ENCODE results near the gene TAF7L. TPM values are rescaled to one million over a fixed set of nuclear protein-coding genes. Genes with fewer than 3 reads are reported as not detected.

The TAF7L gene
- total RNA-seq, 2 donors from 2014 or later = 54.6 TPM; not detected in 1

GRCh38 chrX:101287402-101287801, 3.7 kb downstream of the TAF7L start:
- Histone ChIP-seq H3K36me3 (no peaks in the 10 kb centered on the region), H3K4me3 (no peak overlapping the region), H3K27ac (no peak overlapping the region), H3K27me3 (replicated peaks; ENCODE audit: insufficient read depth) (no peaks in the 10 kb centered on the region), H3K9me3 (no peaks in the 10 kb centered on the region), H3K4me1 (replicated peaks) (no peaks in the 10 kb centered on the region)
- no peak for DNase-seq (ENCODE audit: low spot score)
- no peak for TF ChIP-seq POLR2A (IDR thresholded peaks at IDR 0.05)
- peak in 3 of 4 experiments; percentile 17 to 45 (median 40) for TF ChIP-seq CTCF (IDR thresholded peaks at IDR 0.05)
- intact Hi-C loops (cut with DNase I) = no loop called here
- 12% methylated on average over 2 of the region's 2 CpGs for WGBS

- no peaks in the 10 kb centered on the region for H3K36me3 ChIP-seq
- no peak for DNase-seq (ENCODE audit: low spot score)
- no peaks in the 10 kb centered on the region for H3K9me3 ChIP-seq
- intact Hi-C loops (cut with DNase I) = no loop called here
- TF ChIP-seq POLR2A (IDR thresholded peaks at IDR 0.05) = no peak
- TF ChIP-seq POLR2AphosphoS5 (IDR thresholded peaks at IDR 0.05) = no peak
- TF ChIP-seq CTCF (IDR thresholded peaks at IDR 0.05) = no peak
- no peak overlapping the region for H3K27ac ChIP-seq
- 98% methylated on average over 2 of the region's 2 CpGs for WGBS
- H3K4me1 ChIP-seq (replicated peaks) = no peaks in the 10 kb centered on the region
- H3K4me3 ChIP-seq = no peak overlapping the region
- H3K27me3 ChIP-seq (replicated peaks; ENCODE audit: insufficient read depth) = no peaks in the 10 kb centered on the region
These were observed 14.9 kb downstream of the TAF7L start for GRCh38 chrX:101276238-101276637.

GRCh38 chrX:101274198-101274597, 16.9 kb downstream of the TAF7L start:
- intact Hi-C loops (cut with DNase I) = no loop called here
- Histone ChIP-seq H3K27ac (no peak overlapping the region), H3K27me3 (replicated peaks; ENCODE audit: insufficient read depth) (no peaks in the 10 kb centered on the region), H3K36me3 (no peaks in the 10 kb centered on the region), H3K4me3 (no peak overlapping the region), H3K9me3 (no peaks in the 10 kb centered on the region), H3K4me1 (replicated peaks) (no peaks in the 10 kb centered on the region)
- 83% methylated on average over 3 of the region's 6 CpGs for WGBS
- no peak for DNase-seq (ENCODE audit: low spot score)
- TF ChIP-seq POLR2A (IDR thresholded peaks at IDR 0.05) = no peak
- TF ChIP-seq CTCF (IDR thresholded peaks at IDR 0.05) = no peak
- TF ChIP-seq POLR2AphosphoS5 (IDR thresholded peaks at IDR 0.05) = no peak

- Histone ChIP-seq H3K27me3 (replicated peaks; ENCODE audit: insufficient read depth) (no peaks in the 10 kb centered on the region), H3K4me3 (no peak overlapping the region), H3K4me1 (replicated peaks) (no peaks in the 10 kb centered on the region), H3K9me3 (no peaks in the 10 kb centered on the region), H3K27ac (no peak overlapping the region), H3K36me3 (no peaks in the 10 kb centered on the region)
- 63% methylated on average over 4 of the region's 5 CpGs for WGBS
- intact Hi-C loops (cut with DNase I) = no loop called here
- TF ChIP-seq CTCF (IDR thresholded peaks at IDR 0.05) (no peak), POLR2AphosphoS5 (IDR thresholded peaks at IDR 0.05) (no peak), POLR2A (IDR thresholded peaks at IDR 0.05) (no peak)
- DNase-seq (ENCODE audit: low spot score) = no peak
These were observed 25.2 kb downstream of the TAF7L start for GRCh38 chrX:101265869-101266428.

- no peak for DNase-seq (ENCODE audit: low spot score)
- TF ChIP-seq POLR2AphosphoS5 (IDR thresholded peaks at IDR 0.05) (no peak), CTCF (IDR thresholded peaks at IDR 0.05) (no peak), POLR2A (IDR thresholded peaks at IDR 0.05) (no peak)
- Histone ChIP-seq H3K27ac (no peak overlapping the region), H3K4me3 (no peak overlapping the region), H3K4me1 (replicated peaks) (no peaks in the 10 kb centered on the region), H3K9me3 (no peaks in the 10 kb centered on the region), H3K36me3 (no peaks in the 10 kb centered on the region), H3K27me3 (replicated peaks; ENCODE audit: insufficient read depth) (no peaks in the 10 kb centered on the region)
- intact Hi-C loops (cut with DNase I) = no loop called here
- WGBS = 67% methylated on average over 2 of the region's 2 CpGs
These were observed 27.4 kb downstream of the TAF7L start for GRCh38 chrX:101263766-101264165.
